Tongue (tissue), 2 donors: Measurements from ENCODE around the gene PDCD1LG2. TPM values are rescaled to one million over a fixed set of nuclear protein-coding genes. Genes with fewer than 3 reads are reported as not detected.
"Not testable (repeated sequence)": the region's sequence is repeated elsewhere in the genome, so short reads cannot be mapped to it uniquely, and the experiment has no call there.

ENCODE experiments used
- DNase-seq: peaks from one replicate; pipeline ENCODE4 v3.0.0-alpha.2; 2015
- total RNA-seq: library from RNA; depleted of rRNA; stranded (reverse); fragments of >200 nt; gene quantifications from one replicate; pipeline ENCODE4 v1.2.3, GENCODE V29; 2014

Gene PDCD1LG2
- total RNA-seq, 1 donor from 2014 or later, result 1.6 TPM

DNA sequence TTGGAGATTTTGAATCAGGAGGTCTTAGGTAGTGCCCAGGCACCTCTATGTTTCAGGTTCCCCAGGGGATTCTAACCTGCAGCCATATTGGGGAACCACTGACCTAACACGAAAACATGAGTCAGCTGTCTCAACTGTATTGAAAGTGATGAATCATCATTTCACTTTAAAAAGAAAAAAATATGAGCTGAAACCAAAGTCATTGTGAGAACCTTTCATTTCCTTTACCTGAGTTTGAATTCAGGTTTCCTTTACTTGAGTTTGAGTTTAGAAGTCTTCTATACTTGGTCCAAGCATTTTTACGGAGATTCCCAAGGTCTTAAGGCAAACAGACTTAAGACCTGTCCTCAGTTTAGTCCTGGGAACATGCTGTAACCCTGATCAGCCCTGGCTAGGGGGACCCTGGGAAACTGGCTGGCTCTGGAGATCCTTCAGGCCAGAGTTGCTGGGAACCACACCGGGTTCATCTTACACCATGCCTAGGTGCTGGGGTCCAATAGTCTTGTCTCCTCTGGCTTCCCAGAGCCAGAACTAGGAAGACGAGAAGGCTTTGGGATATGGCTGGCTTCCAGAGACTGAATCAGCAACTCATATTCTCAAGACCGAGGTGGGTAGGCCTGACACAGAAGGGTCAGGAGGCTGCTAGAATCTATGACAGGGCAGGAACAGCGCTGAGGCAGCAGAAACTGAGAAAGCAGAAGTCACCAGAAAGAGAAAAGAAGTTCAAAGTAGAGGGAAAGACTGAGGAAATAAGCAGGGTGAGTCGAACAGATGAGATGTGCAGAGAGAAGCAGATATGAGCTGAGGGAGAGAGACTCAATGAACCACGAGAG is 16.4 kb upstream of the PDCD1LG2 start:
- DNase-seq, result no peak

DNA sequence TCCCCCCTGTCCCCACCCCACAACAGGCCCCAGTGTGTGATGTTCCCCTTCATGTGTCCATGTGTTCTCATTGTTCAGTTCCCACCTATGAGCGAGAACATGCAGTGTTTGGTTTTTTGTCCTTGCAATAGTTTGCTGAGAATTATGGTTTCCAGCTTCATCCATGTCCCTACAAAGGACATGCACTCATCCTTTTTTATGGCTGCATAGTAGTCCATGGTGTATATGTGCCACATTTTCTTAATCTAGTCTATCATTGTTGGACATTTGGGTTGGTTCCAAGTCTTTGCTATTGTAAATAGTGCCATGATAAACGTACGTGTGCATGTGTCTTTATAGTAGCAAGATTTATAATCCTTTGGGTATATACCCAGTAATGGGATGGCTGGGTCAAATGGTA is 15.6 kb upstream of the PDCD1LG2 start:
- DNase-seq, result not testable (repeated sequence)

GRCh38 chr9:5499157-5499556 is 11.2 kb upstream of the PDCD1LG2 start:
- no peak for DNase-seq

- peak; percentile 10 for DNase-seq
These were observed 10.4 kb upstream of the PDCD1LG2 start for GRCh38 chr9:5499889-5500398.

GRCh38 chr9:5500441-5501235 is 9.7 kb upstream of the PDCD1LG2 start:
- no peak for DNase-seq

- no peak for DNase-seq
These were observed 7.8 kb upstream of the PDCD1LG2 start for GRCh38 chr9:5502553-5502952.

- no peak for DNase-seq
These were observed 758 bp upstream of the PDCD1LG2 start for GRCh38 chr9:5509573-5509972.

GRCh38 chr9:5510989-5511388 is 658 bp downstream of the PDCD1LG2 start:
- DNase-seq, result no peak

DNA sequence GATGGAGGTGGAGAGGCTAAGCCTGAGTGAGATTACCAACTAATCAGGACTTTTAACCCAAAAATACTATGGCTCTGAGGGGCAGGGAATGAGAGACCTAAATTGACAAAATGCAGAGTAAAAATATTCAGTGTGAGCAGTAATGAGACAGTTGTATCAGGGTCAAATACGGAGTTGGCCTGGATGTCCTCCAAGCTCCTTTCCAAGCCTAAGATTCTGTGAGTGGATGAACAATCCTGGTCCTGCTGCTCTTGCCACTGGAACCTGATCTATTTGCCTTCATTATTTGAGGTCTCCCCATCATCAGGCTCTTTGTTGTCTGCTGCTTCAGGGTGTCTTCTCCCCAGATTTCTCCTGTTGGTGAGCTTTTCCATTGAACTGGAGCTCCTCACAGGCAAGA is 1.1 kb downstream of the PDCD1LG2 start:
- no peak for DNase-seq

GRCh38 chr9:5511935-5512580 is 1.7 kb downstream of the PDCD1LG2 start:
- no peak for DNase-seq

DNA sequence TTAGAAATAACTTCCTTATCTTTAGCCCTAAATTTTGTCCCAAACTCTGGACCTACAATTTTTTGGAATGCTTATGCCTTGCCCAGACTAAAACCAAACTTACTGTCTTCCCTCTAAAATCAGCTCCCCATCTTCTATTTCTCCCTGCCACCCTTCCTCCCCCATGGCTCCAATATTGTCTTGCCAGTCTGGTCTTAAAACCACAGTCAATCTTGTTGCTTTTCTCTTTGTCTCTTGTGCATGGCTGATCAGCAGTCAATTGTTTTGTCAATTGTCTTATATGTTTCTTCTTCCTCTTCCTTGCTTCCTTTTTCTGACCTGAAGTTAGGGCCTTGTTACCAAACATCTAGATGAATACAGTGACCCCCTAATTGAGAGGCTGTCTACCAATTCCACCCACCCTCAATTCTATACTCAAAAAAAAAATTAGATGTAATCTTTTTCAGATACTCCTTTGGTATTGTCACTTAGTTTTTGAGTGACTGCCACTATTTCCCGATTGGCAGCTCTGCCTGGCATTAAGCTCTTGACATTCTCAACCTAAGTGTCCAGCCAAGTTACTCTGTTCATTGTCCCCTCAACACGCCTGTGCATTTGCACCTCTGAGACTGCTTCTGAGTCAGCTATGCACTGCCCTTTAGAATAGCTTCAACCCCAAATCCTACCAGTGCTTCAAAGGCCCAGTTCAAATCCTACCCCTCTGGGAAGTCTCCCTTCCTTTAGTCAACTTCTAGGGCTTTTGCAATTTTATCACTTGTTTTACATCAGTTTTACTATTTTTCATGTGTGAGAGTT is 2.5 kb downstream of the PDCD1LG2 start:
- DNase-seq, result no peak

DNA sequence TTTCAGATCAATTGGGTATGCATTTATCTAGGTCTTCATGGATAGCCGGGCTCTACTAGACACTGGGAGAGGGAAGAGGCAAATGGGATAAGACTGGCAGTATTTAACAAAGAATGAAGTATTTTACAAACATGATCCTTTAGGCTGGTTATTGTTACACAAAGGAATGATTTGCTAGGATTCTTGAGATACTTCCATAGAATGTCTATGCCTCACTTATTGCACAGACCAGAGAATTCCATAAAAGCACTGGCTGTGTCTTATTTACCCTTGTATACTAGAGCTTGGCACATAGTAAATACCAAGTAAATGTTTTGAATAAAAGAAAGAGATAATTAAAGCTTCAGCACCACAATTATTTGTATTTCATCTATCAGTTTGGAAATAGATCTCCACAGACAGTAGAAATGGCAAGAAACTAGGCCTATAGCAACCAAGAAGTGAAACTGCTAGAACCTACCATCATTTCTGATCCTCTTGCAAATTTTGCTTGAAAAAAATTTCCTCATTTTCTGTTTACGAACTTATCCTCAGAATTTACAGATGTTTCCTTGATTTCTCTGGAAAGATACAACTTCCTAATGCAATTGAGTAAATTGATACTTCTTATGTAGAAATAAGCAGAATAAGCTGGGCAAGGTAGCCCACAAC is 3.8 kb downstream of the PDCD1LG2 start:
- DNase-seq, result no peak

DNA sequence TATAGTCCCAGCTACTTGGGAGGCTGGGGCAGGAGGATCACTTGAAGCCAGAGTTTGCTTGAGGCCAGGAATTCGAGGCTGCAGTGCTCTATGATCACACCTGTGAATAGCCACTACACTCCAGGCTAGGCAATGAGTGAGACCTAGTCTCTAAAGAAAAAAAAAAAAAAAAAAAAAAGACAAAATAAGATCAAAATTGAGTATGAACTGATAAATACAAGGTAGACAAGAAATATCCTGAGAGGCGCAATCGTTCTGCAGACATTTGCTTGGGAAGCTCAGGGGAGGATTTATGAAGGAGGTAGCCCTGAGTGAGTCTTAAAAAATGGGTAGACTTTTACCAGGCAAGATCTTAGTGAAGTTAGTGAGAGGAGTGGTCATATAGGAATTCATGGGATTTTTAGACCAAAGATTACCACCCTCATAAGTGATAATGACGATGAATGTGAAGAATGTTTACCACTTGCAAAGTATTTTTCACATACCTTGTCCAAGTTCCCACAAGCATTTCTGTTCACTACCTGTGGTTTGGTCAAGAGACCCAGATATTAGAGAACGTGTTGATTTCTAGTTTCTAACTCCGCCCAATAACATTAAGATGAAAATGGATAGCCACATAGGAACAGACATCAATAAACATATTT is 4.4 kb downstream of the PDCD1LG2 start:
- DNase-seq, result no peak

GRCh38 chr9:5515261-5515650 is 4.9 kb downstream of the PDCD1LG2 start:
- no peak for DNase-seq

DNA sequence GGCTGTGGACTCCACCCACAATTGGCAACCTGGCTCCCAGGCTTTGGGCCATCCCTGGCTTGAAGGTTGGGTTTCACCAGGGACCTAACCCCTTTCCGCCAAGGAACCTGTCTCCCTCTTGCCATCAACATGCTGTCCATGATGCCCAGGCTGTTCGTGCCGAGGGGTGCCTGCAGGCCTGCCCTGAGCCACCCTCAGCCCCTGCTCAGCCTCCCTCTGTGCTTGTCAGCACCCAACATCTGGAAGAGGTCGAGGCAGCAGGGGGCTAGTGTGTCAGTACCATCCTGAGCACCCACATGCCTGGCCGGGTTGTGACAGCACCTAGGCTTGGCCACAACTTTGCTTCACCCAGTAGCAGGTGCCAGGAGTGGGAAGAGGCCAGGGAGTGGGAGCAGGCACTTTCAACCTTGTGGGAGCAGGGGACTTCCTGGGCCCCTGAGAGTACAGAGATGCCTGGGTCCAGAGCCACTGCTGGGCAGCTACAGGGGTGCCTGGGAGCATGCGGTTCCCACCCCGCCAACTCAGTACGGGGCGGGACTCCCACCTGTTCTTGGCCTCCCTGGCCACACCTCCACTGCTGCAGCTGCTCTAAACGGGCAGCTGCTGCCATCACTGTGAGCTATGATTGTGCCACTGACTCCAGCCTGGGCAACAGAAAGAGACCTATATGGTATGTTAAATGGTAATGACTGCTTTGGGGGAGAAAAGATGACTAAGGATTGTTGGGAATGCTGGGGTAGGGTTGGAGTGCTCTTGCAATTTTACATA is 6.3 kb downstream of the PDCD1LG2 start:
- no peak for DNase-seq

DNA sequence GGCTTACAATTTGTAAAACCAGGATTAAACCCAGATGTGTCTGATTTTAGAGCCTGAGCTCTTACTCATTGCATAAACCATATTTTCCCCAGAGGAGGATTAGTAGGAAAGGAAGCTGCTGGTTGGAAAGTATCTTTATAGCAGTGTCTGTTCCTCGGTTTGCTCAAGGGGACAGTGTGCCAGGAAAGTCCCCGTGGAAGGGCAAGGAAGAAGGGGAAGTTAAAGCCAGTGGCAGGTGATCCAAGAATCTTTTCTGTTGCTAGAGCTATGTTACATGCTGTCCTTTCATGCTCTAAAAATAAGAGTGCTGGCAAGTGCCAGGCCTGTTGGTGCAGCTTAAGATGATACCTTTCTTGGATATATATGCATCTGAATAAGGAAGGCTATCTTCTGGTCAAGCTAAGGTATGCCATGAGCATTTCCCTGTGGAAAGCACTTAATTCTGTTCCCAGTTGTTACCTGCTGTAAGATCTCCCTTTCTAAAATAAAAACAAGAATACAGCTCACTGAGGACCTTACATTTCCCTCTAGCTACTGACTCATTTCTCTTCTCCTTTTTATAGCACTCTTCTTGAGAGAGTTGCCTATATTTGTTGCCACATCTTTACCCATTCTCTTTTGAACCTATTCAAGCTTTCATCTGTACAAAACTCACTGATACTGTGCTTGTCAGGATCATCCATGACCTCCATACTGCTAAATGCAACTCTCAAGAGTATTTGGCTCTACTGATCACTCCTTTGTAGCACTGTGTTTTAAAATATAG is 8.0 kb downstream of the PDCD1LG2 start:
- no peak for DNase-seq

DNA sequence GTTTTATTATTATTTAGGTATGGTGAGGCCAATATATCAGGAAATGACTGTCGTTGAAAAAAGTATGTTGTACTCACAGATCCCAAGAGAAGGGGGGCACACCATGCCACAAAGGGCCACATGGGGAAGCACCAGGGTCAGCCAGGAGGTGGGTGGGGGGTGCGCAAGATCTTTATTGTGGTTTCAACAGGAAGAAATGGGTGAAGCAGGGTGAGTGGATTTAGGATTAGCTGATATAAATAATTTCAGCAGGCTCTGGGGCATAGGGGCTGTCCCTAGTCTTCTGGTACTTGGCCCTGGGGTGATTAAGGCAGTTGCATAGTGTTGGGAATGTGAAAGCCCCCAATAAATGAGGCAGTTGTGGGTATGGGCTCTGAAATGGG is 8.6 kb downstream of the PDCD1LG2 start:
- DNase-seq, result no peak

DNA sequence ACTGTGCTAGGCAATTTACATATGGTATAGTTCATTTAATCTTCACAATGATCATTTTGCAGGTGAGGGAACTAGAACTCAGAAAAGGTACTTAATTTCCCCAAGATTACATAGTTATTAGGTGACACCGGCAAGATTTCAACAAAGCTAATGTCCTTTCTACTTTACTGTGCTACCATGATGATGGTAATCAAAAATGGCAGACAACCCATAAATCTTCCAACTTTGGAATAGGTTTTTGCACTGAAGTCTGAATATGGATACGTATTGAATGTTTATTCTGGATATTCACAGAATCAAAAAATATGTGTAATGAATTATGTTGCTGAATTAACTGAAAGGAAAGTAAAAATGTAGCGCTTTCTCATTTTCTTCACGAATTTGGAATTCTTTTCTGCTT is 13.8 kb downstream of the PDCD1LG2 start:
- DNase-seq, result no peak

GRCh38 chr9:5529683-5530221 is 19.4 kb downstream of the PDCD1LG2 start:
- DNase-seq, result no peak
